Ishikawa (cell line): ENCODE measurements around the gene CCR5.

Experiments
- CEBPB ChIP-seq: IDR thresholded peaks from 2 replicates; pipeline ENCODE4 v1.6.1; 2012
- CREB1 ChIP-seq: IDR thresholded peaks from 2 replicates; pipeline ENCODE4 v1.6.1; 2012; ENCODE audit warnings: low read depth
- EGR1 ChIP-seq: IDR thresholded peaks from 2 replicates; pipeline ENCODE4 v1.6.1; 2012
- EP300 ChIP-seq: IDR thresholded peaks from 2 replicates; pipeline ENCODE4 v1.6.1; 2012; ENCODE audit warnings: borderline replicate concordance
- FOXM1 ChIP-seq: IDR thresholded peaks from 2 replicates; pipeline ENCODE4 v1.6.1; 2012; ENCODE audit warnings: low read depth, borderline replicate concordance
- MAX ChIP-seq: IDR thresholded peaks from 2 replicates; pipeline ENCODE4 v1.6.1; 2012
- NFIC ChIP-seq: IDR thresholded peaks from 2 replicates; pipeline ENCODE4 v1.6.1; 2012
- RAD21 ChIP-seq: IDR thresholded peaks from 2 replicates; pipeline ENCODE4 v1.6.1; 2012; ENCODE audit warnings: low read depth
- REST ChIP-seq: IDR thresholded peaks from 2 replicates; pipeline ENCODE4 v1.6.1; 2012; ENCODE audit warnings: low read depth, mild to moderate bottlenecking
- TAF1 ChIP-seq: IDR thresholded peaks from 2 replicates; pipeline ENCODE4 v1.6.1; 2012; ENCODE audit warnings: low read depth, mild to moderate bottlenecking
- TCF12 ChIP-seq: IDR thresholded peaks from 2 replicates; pipeline ENCODE4 v1.6.1; 2012; ENCODE audit warnings: low read depth
- TEAD4 ChIP-seq: IDR thresholded peaks from 2 replicates; pipeline ENCODE4 v1.6.1; 2012
- USF1 ChIP-seq: IDR thresholded peaks from 2 replicates; pipeline ENCODE4 v1.6.1; 2012
- YY1 ChIP-seq: IDR thresholded peaks from 2 replicates; pipeline ENCODE4 v1.6.1; 2012; ENCODE audit warnings: low read depth
- ZBTB7A ChIP-seq: IDR thresholded peaks from 2 replicates; pipeline ENCODE4 v1.6.1; 2012; ENCODE audit warnings: low read depth

CCR5 gene

GRCh38 chr3:46393554-46394434, 23.0 kb downstream of the CCR5 start:
- peak; percentile 59 for TF ChIP-seq USF1
- no peak for TF ChIP-seq YY1
- TF ChIP-seq CEBPB: peak; percentile 89
- peak; percentile 12; the same call in 1 of the 2 replicates for TF ChIP-seq RAD21

- no peak for TF ChIP-seq EP300
- no peak for TF ChIP-seq RAD21
- no peak for TF ChIP-seq FOXM1
- no peak for TF ChIP-seq USF1
- no peak for TF ChIP-seq TAF1
Observed at GRCh38 chr3:46395210-46395661, 24.5 kb downstream of the CCR5 start.

- TF ChIP-seq NFIC (no peak), TAF1 (no peak), USF1 (0 out of 2 replicates have a peak, but pooled peaks have one; percentile 14)
Observed at GRCh38 chr3:46395766-46396530, 25.2 kb downstream of the CCR5 start.

- TF ChIP-seq EGR1: no peak
- no peak for TF ChIP-seq CREB1
- TF ChIP-seq TEAD4: no peak
- no peak for TF ChIP-seq FOXM1
- TF ChIP-seq USF1: no peak
- TF ChIP-seq TAF1: no peak
- no peak for TF ChIP-seq NFIC
- no peak for TF ChIP-seq CEBPB
- TF ChIP-seq YY1: no peak
- TF ChIP-seq EP300: no peak
- TF ChIP-seq REST: no peak
Observed at GRCh38 chr3:46397111-46397510, 26.4 kb downstream of the CCR5 start.

GRCh38 chr3:46398186-46398955, 27.6 kb downstream of the CCR5 start:
- TF ChIP-seq CREB1 (no peak), MAX (no peak), REST (no peak), YY1 (no peak)

GRCh38 chr3:46399098-46399497, 28.4 kb downstream of the CCR5 start:
- TF ChIP-seq MAX (no peak), REST (no peak), YY1 (no peak), TEAD4 (no peak), EP300 (no peak), EGR1 (no peak), USF1 (no peak), TAF1 (no peak), FOXM1 (no peak), ZBTB7A (no peak), RAD21 (no peak), CEBPB (no peak), NFIC (no peak), TCF12 (no peak), CREB1 (no peak)
